Stimulated activated naive B cell treated with anti-CD40 and anti-IgM and Interleukin-4, amounts not matched to agents 10 μg/mL and 1 μg/mL and 100 μg/mL, for 72 hours (primary cell): Measurements from ENCODE around the gene MNAT1.
"Not testable (repeated sequence)": the region's sequence is repeated elsewhere in the genome, so short reads cannot be mapped to it uniquely, and the experiment has no call there.

Source experiments
- ATAC-seq, 2 donors: fragments of 150-1000 bp; cut with Tn5 transposase; replicated peaks; 2 replicates each; pipeline ENCODE4 v1.10.0; 2021; ENCODE audit warnings: moderate library complexity in 1 of 2
- DNase-seq: peaks from one replicate; pipeline ENCODE4 v3.0.0; 2021
- H3K27ac Mint-ChIP-seq: one replicate; pipeline ENCODE4 v1.8.0; 2022; ENCODE audit warnings: mild to moderate bottlenecking, mixed read lengths
- H3K27me3 Mint-ChIP-seq, 2 donors: one replicate each; pipeline ENCODE4 v1.8.0; 2022; ENCODE audit warnings: mixed read lengths in 2 of 2
- H3K36me3 Mint-ChIP-seq, 2 donors: one replicate each; pipeline ENCODE4 v1.8.0; 2022; ENCODE audit warnings: mixed read lengths in 2 of 2, mild to moderate bottlenecking in 1 of 2
- H3K4me1 Mint-ChIP-seq, 2 donors: one replicate each; pipeline ENCODE4 v1.8.0; 2022; ENCODE audit warnings: mixed read lengths in 2 of 2, mild to moderate bottlenecking in 1 of 2
- H3K4me3 Mint-ChIP-seq, 2 donors: one replicate each; pipeline ENCODE4 v1.8.0; 2022; ENCODE audit warnings: mild to moderate bottlenecking in 2 of 2, mixed read lengths in 2 of 2, moderate library complexity in 1 of 2
- H3K9me3 Mint-ChIP-seq, 2 donors: one replicate each; pipeline ENCODE4 v1.8.0; 2022; ENCODE audit warnings: mixed read lengths in 2 of 2, mild to moderate bottlenecking in 1 of 2

Gene MNAT1

DNA sequence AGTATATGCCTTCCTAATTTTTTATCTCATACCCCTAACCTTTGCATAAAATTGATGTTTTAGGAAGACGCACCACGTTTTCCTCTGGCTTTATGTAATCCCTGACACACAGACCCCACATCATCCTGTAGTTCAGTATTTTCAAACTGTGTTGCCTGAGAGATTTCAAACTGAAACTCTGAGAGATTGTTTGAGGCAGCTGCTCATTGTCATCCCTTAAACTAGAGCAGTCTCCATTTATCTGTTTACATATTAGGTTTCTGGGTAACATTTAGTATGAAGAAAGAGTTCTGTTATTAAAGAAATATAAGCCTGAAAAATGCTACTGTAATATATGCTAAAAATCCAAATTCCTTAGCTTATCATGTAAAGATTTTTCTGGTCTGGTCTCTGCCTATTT lies 24.3 kb downstream of the MNAT1 start:
- Mint-ChIP-seq H3K27me3 (no peaks in the 10 kb centered on the region), H3K9me3 (peaks cover 0 to 3% of the 10 kb centered on the region in 2 donors), H3K4me1 (peaks cover 17 to 45% of the 10 kb centered on the region in 2 donors), H3K36me3 (peaks cover 2 to 11% of the 10 kb centered on the region in 2 donors), H3K27ac (no peak overlapping the region), H3K4me3 (peak overlapping the region in 1 of 2 donors; percentile 56)
- DNase-seq (no peak), ATAC-seq (no peak)

DNA sequence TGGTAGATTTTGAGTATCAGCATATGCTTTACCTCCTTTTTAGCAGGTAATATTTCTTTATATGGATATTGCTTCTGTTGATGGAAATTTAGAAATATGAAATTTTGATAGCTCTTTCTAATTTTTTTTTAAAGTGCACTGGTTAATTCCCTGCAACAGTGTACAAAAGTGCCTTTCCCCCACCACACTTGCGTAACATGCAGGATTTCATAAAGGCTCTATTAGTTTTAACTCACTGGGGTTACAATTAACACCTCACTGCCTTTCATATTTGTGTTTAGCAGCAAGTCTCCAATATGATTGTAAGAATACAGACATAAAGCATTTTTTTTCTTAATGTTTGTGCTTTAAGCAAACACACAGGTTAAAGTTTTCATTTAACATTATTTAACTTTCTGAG lies 25.6 kb downstream of the MNAT1 start:
- ATAC-seq, result no peak
- Mint-ChIP-seq H3K4me1 (peaks cover 15 to 38% of the 10 kb centered on the region in 2 donors), H3K4me3 (no peak overlapping the region), H3K27me3 (no peaks in the 10 kb centered on the region), H3K36me3 (peaks cover 7 to 12% of the 10 kb centered on the region in 2 donors), H3K9me3 (peaks cover 0 to 3% of the 10 kb centered on the region in 2 donors), H3K27ac (no peak overlapping the region)
- DNase-seq, result no peak

DNA sequence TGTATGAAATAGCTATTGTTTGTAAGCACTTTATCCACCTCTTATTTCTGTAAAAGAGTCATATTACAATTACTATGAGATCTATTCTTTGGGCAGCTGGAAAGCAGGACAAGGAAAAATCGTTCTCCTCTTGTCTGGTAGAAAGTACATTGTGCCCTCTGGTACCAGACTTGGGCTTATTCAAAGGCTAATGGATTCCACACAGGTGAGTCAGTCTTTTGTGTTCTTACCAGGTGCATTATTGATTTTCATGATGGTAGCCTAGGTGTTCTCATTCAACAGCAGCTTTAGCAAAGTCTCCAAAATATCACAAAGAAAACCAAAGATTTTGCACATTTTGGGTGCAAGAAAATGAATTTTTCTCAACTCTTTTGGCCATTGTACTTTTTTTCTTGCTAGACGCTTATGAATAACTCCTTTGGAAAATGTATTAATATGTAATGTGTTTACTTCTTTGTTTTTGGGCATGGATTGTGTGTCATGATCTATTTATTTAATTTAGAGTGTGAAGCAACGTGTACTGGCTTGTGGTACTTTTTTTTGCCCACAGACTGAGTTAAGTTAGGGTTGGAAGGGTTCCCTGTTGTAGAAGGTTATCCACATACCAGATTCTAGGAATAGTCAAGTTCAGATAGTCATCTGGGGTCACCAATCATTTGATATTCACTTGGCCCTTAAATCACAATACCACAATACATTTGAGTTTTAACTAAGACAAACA lies 26.2 kb downstream of the MNAT1 start:
- ATAC-seq (no peak), DNase-seq (no peak)
- peaks cover 7 to 12% of the 10 kb centered on the region in 2 donors for H3K36me3 Mint-ChIP-seq
- H3K9me3 Mint-ChIP-seq, result peaks cover 0 to 3% of the 10 kb centered on the region in 2 donors
- no peak overlapping the region for H3K27ac Mint-ChIP-seq
- peaks cover 15 to 34% of the 10 kb centered on the region in 2 donors for H3K4me1 Mint-ChIP-seq
- H3K27me3 Mint-ChIP-seq, result no peaks in the 10 kb centered on the region
- H3K4me3 Mint-ChIP-seq, result no peak overlapping the region

DNA sequence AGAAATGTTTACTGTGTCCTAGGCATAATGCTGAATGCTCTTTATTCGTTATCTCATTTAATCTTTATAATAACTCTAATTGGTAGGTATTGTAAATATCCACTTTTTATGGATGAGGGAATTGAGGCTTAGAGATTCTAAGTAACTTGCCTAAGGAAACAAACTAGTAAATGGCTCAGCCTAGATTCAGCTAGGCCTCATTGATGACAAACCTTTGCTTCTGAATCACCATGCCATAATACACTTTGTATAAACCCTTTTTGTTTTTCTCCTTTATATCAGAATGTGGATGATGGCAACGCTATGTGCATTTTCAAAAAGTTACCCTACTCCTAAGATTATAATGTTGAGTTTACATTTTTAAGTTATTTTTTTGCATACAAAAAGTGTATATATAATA lies 34.0 kb downstream of the MNAT1 start:
- H3K9me3 Mint-ChIP-seq, result no peaks in the 10 kb centered on the region
- ATAC-seq (no peak), DNase-seq (no peak)
- H3K27ac Mint-ChIP-seq, result no peak overlapping the region
- H3K36me3 Mint-ChIP-seq, result peaks cover 8 to 10% of the 10 kb centered on the region in 2 donors
- H3K27me3 Mint-ChIP-seq, result no peaks in the 10 kb centered on the region
- no peak overlapping the region for H3K4me3 Mint-ChIP-seq
- H3K4me1 Mint-ChIP-seq, result peaks cover 9 to 17% of the 10 kb centered on the region in 2 donors

DNA sequence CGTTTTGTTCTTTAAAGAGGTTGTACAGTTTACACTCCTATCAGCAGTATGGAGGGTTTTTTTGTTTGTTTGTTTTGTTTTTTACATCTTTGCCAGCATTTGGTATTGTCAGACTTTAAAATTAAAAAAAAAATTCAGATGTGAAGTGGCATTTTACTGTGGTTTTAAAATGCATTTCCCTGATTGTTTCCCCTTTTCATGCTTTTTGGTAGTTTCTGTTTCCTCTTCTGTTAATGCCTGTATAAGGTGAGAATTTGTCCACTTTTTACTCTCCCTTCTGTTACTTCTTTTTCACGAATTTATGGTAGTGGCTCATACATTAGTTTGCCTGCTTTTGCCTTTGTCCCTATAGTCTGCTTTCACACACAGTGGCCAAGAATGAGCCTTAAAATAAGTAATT lies 36.6 kb downstream of the MNAT1 start:
- H3K9me3 Mint-ChIP-seq, result no peaks in the 10 kb centered on the region
- peaks cover 3 to 6% of the 10 kb centered on the region in 2 donors for H3K36me3 Mint-ChIP-seq
- ATAC-seq (no peak), DNase-seq (no peak)
- H3K4me3 Mint-ChIP-seq, result no peak overlapping the region
- no peaks in the 10 kb centered on the region for H3K27me3 Mint-ChIP-seq
- peaks cover 7 to 17% of the 10 kb centered on the region in 2 donors for H3K4me1 Mint-ChIP-seq
- H3K27ac Mint-ChIP-seq, result no peak overlapping the region

DNA sequence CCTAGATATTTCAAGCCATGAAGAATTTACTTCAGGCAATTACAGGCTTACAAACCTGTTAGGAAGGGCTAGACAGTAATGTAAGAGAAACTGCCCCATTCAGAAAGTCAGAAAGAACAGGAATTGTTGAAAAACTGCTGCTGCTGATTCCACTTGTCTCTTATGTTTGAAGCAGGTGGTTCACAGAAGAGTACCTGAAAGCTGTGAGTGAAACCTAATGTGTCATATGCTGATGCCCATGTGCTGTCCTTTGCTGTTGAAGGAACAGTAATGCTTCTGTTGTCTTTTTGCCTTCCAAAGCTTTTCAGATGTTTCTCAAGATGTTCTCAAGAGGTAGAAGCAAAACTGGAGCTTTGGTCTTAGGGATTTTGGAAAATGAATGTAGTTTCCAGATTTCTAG lies 39.0 kb downstream of the MNAT1 start:
- Mint-ChIP-seq H3K4me1 (peaks cover 7 to 17% of the 10 kb centered on the region in 2 donors), H3K9me3 (no peaks in the 10 kb centered on the region), H3K36me3 (peaks cover 0 to 3% of the 10 kb centered on the region in 2 donors), H3K4me3 (no peak overlapping the region), H3K27me3 (no peaks in the 10 kb centered on the region), H3K27ac (no peak overlapping the region)
- DNase-seq (no peak), ATAC-seq (no peak)

DNA sequence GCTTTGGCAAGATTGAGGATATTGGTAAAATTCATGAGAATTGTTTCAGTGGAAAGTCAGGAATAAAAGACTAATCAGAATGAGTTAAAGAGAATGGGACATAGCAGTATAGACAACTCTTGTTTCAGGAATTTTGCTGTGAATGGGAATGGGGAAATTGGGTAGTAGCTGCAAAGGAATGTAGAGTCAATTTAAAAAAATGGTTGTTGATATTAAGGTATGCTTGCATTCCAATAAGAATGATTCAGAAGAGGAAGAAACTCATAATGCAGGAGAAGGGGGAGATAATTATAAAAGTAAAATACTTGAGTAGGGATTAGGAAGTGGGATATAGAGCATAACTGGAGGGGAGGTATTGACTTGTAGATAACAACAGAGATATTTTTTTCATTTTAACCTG lies 40.7 kb downstream of the MNAT1 start:
- DNase-seq, result no peak
- H3K9me3 Mint-ChIP-seq, result no peaks in the 10 kb centered on the region
- peaks cover 8 to 17% of the 10 kb centered on the region in 2 donors for H3K4me1 Mint-ChIP-seq
- no peak overlapping the region for H3K27ac Mint-ChIP-seq
- peaks cover 3 to 6% of the 10 kb centered on the region in 2 donors for H3K36me3 Mint-ChIP-seq
- no peaks in the 10 kb centered on the region for H3K27me3 Mint-ChIP-seq
- no peak overlapping the region for H3K4me3 Mint-ChIP-seq
- no peak for ATAC-seq

DNA sequence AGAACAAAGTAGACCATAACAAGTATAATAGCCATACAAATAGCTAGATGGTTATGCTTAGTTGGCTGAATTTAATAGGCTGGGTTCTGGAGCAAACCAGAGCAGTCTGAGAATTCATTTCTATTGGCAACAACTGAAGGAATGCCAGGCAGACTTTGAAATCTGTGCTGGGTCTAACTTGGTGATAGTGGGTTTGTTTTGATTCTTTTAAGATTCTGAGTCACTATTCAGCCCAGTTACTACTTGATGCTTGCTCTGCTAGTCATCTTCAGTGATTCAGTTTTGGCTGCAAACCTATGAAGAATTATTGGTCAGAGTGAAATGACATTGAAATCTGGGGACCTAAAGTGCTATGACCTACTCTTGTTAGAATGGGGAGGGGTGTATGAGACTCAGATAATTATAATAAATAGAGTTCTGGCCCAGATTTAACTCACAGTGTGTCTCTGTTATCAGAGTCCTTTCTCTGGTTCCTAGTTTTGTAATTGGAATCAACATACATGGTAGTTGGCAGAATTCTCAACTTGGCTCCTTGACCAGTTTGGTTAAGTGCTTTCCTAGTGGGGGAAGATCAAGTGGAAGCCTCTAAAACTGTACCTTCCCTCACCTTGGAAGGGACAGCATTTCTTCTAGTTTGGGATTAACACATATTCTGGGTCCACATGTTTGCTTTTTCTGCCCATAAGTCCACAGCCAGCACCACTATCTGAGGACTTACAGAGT lies 43.5 kb downstream of the MNAT1 start:
- Mint-ChIP-seq H3K27ac (no peak overlapping the region), H3K9me3 (no peaks in the 10 kb centered on the region), H3K4me1 (peaks cover 3 to 7% of the 10 kb centered on the region in 2 donors), H3K36me3 (peaks cover 0 to 10% of the 10 kb centered on the region in 2 donors), H3K27me3 (no peaks in the 10 kb centered on the region), H3K4me3 (no peak overlapping the region)
- no peak for DNase-seq
- ATAC-seq, result no peak

DNA sequence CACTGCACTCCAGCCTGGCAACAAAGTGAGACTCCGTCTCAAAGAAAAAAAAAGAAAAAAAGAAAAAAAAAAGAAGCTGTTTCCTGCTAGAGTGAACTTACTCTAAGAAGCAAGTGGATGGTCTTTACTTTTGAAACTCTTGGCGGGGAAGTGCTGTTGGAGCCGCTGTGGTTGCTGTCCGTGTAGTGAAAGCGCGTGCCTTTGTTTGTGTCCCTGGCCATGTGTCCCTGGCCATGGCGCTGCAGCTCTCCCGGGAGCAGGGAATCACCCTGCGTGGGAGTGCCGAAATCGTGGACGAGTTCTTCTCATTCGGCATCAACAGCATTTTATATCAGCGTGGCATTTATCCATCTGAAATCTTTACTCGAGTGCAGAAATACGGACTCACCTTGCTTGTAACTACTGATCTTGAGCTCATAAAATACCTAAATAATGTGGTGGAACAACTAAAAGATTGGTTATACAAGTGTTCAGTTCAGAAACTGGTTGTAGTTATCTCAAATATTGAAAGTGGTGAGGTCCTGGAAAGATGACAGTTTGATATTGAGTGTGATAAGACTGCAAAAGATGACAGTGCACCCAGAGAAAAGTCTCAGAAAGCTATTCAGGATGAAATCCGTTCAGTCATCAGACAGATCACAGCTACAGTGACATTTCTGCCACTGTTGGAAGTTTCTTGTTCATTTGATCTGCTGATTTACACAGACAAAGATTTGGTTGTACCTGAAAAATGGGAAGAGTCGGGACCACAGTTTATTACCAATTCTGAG lies 45.4 kb downstream of the MNAT1 start:
- H3K9me3 Mint-ChIP-seq, H3K36me3 Mint-ChIP-seq, H3K4me1 Mint-ChIP-seq, H3K27me3 Mint-ChIP-seq, ATAC-seq, DNase-seq, H3K4me3 Mint-ChIP-seq, H3K27ac Mint-ChIP-seq: not testable (repeated sequence)

DNA sequence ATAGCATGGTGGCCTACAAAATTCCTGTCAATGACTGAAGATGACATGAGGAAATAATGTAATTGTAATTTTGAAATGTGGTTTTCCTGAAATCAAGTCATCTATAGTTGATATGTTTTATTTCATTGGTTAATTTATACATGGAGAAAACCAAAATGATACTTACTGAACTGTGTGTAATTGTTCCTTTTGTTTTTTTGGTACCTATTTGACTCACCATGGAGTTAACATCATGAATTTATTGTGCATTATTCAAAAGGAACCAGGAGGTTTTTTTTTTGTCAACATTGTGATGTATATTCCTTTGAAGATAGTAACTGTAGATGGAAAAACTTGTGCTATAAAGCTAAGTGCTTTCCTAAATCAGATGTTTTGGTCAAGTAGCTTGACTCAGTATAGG lies 46.0 kb downstream of the MNAT1 start:
- DNase-seq, H3K36me3 Mint-ChIP-seq, H3K4me3 Mint-ChIP-seq, H3K9me3 Mint-ChIP-seq, H3K27ac Mint-ChIP-seq, H3K4me1 Mint-ChIP-seq, H3K27me3 Mint-ChIP-seq, ATAC-seq: not testable (repeated sequence)

DNA sequence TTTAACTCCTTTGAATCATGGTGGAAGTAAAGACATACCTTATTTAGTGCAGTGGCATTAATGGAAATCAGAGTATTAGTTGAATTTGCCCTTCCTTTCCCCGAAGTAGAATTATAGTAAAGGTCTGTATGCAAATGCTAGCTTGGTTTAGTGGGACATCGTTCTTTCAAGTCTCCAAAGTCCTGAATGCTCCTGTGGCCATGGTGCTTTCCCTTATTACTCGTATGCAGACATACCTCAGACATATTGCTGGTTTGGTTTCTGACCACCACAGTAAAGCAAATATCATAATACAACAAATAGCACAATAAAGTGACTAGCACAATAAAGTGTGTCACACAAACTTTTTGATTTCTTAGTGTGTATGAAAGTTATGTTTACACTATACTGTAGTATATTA lies 52.3 kb downstream of the MNAT1 start:
- Mint-ChIP-seq H3K4me1 (peaks cover 4 to 8% of the 10 kb centered on the region in 2 donors), H3K36me3 (peaks cover 10 to 16% of the 10 kb centered on the region in 2 donors)

DNA sequence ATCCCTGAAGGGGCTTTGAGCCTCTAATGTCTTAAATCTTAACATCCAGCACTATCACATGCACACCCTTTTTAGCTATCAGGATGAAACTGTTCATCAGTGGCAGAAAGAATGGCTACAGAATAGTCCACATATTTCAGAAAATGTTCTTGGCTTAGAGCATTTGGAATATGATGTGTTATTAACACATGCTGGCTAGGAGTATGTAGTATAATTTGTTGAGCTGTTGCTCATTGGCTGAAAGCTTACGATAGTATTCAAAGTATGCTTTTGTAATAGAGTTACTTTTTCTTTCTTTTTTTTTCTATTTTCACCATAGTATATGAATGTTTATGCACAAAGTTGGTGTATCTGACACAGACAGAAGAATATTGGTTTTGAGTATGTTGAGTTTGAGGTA lies 55.1 kb downstream of the MNAT1 start:
- Mint-ChIP-seq H3K27ac (no peak overlapping the region), H3K4me3 (no peak overlapping the region), H3K27me3 (no peaks in the 10 kb centered on the region), H3K36me3 (peaks cover 14 to 20% of the 10 kb centered on the region in 2 donors), H3K9me3 (no peaks in the 10 kb centered on the region), H3K4me1 (peaks cover 4 to 7% of the 10 kb centered on the region in 2 donors)
- ATAC-seq (no peak), DNase-seq (no peak)

More for the DNA sequence above, 52.3 kb downstream of the MNAT1 start:
- no peaks in the 10 kb centered on the region for H3K27me3 Mint-ChIP-seq
- peak; percentile 45 to 51 for ATAC-seq
- no peak for DNase-seq
- no peaks in the 10 kb centered on the region for H3K9me3 Mint-ChIP-seq
- H3K4me3 Mint-ChIP-seq, result no peak overlapping the region
- no peak overlapping the region for H3K27ac Mint-ChIP-seq

DNA sequence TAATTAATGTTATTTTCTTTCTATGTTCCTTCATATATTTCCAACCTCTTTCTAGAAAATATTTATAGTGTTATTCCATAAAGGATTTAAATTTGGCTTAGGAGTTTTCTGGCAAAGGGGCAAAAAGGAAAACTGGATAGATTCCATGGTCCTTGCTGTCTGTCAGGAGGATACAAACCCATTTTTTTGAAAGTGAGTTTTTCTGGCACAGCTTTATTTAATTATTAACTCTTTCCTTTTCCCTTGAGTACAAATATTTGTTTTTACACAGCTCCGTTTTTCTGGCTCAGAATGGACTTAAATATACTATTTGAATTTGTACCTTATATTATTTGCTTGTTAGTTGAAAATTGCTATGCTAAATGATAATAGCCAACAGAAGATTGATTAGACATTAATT lies 56.3 kb downstream of the MNAT1 start:
- H3K4me3 Mint-ChIP-seq, result no peak overlapping the region
- H3K27ac Mint-ChIP-seq, result no peak overlapping the region
- ATAC-seq (no peak), DNase-seq (no peak)
- no peaks in the 10 kb centered on the region for H3K9me3 Mint-ChIP-seq
- H3K4me1 Mint-ChIP-seq, result peaks cover 4 to 7% of the 10 kb centered on the region in 2 donors
- H3K36me3 Mint-ChIP-seq, result peaks cover 14 to 23% of the 10 kb centered on the region in 2 donors
- no peaks in the 10 kb centered on the region for H3K27me3 Mint-ChIP-seq

DNA sequence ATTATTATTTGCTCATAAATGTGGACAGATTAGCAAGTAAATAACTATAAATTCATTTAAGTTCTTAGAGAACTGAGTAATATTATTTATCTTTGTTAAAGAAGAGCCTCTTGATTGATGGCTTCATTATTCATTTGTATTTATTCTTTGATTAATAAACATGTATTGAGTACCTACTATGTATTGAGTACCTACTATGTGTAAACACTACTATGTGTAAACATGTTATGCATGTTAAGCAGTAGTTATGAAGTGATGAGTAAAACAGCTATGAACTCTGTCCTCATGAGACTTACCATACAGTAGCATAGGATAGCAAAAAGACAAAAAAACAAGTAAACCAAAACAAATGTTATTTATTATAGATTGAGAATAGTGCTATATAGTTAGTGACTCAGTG lies 61.9 kb downstream of the MNAT1 start:
- no peak for ATAC-seq
- no peak overlapping the region for H3K27ac Mint-ChIP-seq
- H3K36me3 Mint-ChIP-seq, result peaks cover 18 to 34% of the 10 kb centered on the region in 2 donors
- H3K4me3 Mint-ChIP-seq, result no peak overlapping the region
- DNase-seq, result no peak
- H3K27me3 Mint-ChIP-seq, result no peaks in the 10 kb centered on the region
- H3K4me1 Mint-ChIP-seq, result no peaks in the 10 kb centered on the region
- H3K9me3 Mint-ChIP-seq, result no peaks in the 10 kb centered on the region
